Lower leg skin (tissue), 4 donors: ENCODE data around the gene DUSP9. TPM values are rescaled to one million over a fixed set of nuclear protein-coding genes. Genes with fewer than 3 reads are reported as not detected.

ENCODE experiments used
- DNase-seq, 2 donors: peaks; one replicate each; pipeline ENCODE4 v3.0.0-alpha.2; 2019; ENCODE audit warnings: low spot score in 2 of 2
- H3K4me3 ChIP-seq: fragments of 200-600 bp; sonication (generic); 2 replicates; pipeline ENCODE4 v1.5.1; 2017; ENCODE audit warnings: mild to moderate bottlenecking, low read depth; ENCODE audit not compliant: poor library complexity, severe bottlenecking
- POLR2A ChIP-seq, 2 donors: fragments of 450-650 bp; IDR thresholded peaks; one replicate each; pipeline ENCODE4 v1.6.1; 2016 to 2017; ENCODE audit warnings: antibody characterized with exemption in 2 of 2, mild to moderate bottlenecking in 1 of 2, moderate library complexity in 1 of 2
- WGBS, 2 donors: methylation state at CpG; one replicate each; pipeline ENCODE4 v1.1.5; 2018; 5-methylcytosine and 5-hydroxymethylcytosine counted together
- intact Hi-C: fragments of 100-400 bp; cut with DNase I; formaldehyde crosslinking; loops from one replicate; pipeline ENCODE4 v1.15.0; 2023; ENCODE audit warnings: low total_unique reads
- total RNA-seq, 4 donors: library from RNA; depleted of rRNA; stranded (reverse); fragments of >200 nt; gene quantifications; one replicate each; pipeline ENCODE4 v1.1.0, GENCODE V29; 2016
- TF ChIP-seq, protein P1 (sequence below), 3 donors: fragments of 450-650 bp; IDR thresholded peaks; one replicate each; pipeline ENCODE4 v1.5.1; 2016; ENCODE audit warnings: antibody characterized with exemption in 3 of 3, mild to moderate bottlenecking in 3 of 3, moderate library complexity in 2 of 3

DUSP9 gene
- total RNA-seq, 4 donors from 2014 or later: 0.13 to 0.20 TPM; not detected in 2

DNA sequence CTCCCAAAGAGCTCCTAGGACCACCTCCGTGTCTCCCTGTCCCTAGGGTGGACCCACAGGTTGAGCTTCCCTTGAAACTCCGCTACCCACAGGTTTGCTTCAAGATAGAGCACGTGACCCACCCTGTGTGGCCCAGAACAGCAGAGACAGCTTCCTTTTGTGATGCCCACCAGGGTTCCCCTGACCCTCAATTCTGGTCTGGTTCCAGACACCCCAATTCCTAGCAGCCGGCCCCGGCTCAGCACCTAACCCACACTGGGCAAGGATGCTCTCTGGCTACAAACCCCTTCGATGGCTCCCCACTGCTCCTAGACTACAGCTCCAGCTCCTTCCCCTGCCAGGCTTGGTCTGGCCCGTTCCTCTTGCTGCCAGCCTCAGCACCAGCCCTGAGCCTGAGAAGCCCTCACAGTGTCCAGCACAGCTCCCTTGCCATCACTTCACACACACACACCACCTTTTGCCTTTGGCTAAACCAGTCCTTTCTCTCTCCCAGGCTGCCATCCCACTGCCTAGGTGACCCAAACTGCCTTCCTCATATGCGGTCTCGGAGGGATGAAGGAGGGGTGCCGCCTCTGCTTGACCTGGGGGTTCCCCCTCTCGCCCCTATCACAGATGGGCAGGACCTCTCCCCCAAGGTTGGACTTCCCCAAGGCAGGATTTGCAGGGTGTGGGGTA is 20.4 kb downstream of the DUSP9 start:
- WGBS, 2 donors: 59 to 75% methylated on average over 11 of the region's 11 CpGs

DNA sequence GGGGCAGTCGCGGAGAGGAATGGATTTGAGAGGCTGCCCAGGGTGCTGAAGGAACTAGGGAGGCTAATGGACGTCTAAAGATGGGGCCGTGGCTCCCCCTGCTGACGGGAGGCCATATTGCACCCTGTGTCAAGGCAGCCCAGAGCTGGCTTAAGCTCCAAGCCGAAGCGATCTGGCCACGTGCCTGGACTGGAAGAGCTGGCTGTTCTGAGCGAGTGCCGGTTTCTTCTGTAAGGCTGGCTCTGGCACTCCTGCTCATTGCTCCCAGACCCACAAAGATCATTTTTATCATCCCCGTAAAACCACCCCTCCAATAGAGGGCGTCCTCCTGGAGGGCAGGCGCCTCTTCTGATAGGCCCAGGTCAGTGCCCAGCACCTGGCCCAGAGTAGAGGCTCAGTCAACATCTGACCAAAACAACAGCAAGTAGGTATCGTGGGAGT is 21.0 kb downstream of the DUSP9 start:
- DNase-seq: peak; percentile 64 to 96
- TF ChIP-seq, protein P1, sequence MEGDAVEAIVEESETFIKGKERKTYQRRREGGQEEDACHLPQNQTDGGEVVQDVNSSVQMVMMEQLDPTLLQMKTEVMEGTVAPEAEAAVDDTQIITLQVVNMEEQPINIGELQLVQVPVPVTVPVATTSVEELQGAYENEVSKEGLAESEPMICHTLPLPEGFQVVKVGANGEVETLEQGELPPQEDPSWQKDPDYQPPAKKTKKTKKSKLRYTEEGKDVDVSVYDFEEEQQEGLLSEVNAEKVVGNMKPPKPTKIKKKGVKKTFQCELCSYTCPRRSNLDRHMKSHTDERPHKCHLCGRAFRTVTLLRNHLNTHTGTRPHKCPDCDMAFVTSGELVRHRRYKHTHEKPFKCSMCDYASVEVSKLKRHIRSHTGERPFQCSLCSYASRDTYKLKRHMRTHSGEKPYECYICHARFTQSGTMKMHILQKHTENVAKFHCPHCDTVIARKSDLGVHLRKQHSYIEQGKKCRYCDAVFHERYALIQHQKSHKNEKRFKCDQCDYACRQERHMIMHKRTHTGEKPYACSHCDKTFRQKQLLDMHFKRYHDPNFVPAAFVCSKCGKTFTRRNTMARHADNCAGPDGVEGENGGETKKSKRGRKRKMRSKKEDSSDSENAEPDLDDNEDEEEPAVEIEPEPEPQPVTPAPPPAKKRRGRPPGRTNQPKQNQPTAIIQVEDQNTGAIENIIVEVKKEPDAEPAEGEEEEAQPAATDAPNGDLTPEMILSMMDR (IDR thresholded peaks at IDR 0.05): no peak
- TF ChIP-seq POLR2A (IDR thresholded peaks at IDR 0.05): no peak
- WGBS, 2 donors: 20 to 29% methylated on average over 11 to 14 of the region's 14 CpGs
- no peak overlapping the region for H3K4me3 ChIP-seq
- intact Hi-C loops: loop anchor here (10.0 kb wide), 1 partner anchor 113 kb away; no protein-coding TSS in a partner anchor

More for the DNA sequence above, 20.4 kb downstream of the DUSP9 start:
- DNase-seq: peak in 1 of 2 donors; percentile 70
- intact Hi-C loops: loop anchor here (10.0 kb wide), 1 partner anchor 113 kb away; no protein-coding TSS in a partner anchor
- TF ChIP-seq, protein P1 (IDR thresholded peaks at IDR 0.05): no peak
- no peak for TF ChIP-seq POLR2A (IDR thresholded peaks at IDR 0.05)
- no peak overlapping the region for H3K4me3 ChIP-seq

DNA sequence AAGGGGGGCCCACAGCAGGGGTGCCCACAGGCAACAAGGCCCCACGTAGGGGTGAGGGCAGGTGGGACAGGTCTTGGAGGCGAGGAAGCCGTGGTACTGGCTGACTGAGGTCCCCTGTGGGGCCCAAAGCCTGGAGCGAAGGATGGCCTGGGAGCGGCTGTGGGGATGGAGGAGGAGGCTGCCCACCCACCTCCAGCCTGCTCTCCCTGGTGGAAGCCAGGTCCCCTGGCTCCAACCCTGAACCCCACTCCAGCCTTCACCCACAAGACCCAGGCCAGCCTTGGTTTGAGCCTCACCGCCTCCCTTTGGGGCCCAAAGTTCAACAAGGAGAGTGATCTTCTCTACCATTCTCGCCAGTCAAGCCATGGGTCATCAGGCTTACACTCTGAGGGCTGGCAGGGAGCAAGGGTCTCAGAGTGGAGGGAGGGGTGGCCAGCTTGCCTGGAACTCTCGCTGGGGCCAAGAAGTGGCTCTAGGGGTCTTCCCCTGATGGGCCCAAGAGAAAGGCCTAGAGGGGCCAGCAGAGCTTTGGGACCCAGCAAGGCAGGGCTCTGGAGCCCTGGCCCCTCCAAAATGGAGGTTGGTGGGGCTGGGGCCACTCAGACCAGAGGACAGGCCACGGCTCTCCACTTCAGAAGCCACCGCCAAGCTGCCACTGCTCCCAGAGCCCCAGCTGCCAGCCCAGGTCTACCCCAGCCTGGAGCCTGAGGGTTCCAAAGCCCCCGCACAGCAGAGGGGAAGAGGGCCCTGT is 21.6 kb downstream of the DUSP9 start:
- no peak overlapping the region for H3K4me3 ChIP-seq
- whole genome bisulfite sequencing, 2 donors: 84 to 94% methylated on average over 6 to 11 of the region's 11 CpGs
- TF ChIP-seq POLR2A (IDR thresholded peaks at IDR 0.05): no peak
- TF ChIP-seq, protein P1 (IDR thresholded peaks at IDR 0.05): no peak
- DNase-seq: peak in 1 of 2 donors; percentile 79
- intact Hi-C loops: loop anchor here (10.0 kb wide), 1 partner anchor 114 kb away; no protein-coding TSS in a partner anchor

DNA sequence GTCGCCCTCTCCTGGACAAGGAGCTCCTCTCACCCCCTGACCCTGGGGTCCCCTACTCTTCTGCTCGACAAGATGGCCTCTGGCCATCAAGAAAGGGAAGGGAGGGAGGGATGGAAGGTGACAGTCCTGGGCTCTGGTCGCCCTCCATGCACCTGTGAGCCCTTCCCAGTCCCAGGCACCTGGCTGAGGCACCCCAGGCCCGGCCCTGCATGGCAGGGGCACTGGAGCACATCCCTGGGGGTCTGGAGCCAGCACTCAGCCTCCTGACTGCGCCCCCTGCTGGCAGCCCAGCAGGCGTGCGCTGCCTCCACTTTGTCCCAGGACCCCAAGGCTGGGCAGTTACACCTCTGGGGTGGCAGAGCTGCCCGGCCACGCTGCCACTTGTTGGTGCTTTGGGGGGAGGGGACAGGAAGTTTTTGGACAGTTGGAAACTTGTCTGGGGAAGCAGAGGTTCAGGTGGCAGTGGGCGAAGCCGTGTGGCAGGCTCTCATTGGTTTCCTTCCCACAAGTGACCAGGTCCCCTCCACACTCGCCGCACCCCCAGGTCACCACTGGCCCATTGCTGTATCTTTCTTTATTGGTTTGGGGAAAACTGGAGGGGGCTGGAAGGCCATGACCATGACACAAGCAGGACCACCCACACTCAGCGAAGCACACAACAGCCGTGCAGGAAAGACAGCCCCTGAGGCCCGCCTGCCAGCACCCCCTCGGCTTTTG is 22.3 kb downstream of the DUSP9 start:
- intact Hi-C loops: loop anchor here (10.0 kb wide), 1 partner anchor 115 kb away; no protein-coding TSS in a partner anchor
- no peak for TF ChIP-seq POLR2A (IDR thresholded peaks at IDR 0.05)
- 53 to 67% methylated on average over 9 to 17 of the region's 17 CpGs for WGBS, 2 donors
- no peak overlapping the region for H3K4me3 ChIP-seq
- peak in 1 of 2 donors; percentile 83 for DNase-seq

GRCh38 chrX:153669901-153670731 is 23.1 kb downstream of the DUSP9 start:
- TF ChIP-seq, protein P1 (IDR thresholded peaks at IDR 0.05): no peak
- TF ChIP-seq POLR2A (IDR thresholded peaks at IDR 0.05): no peak
- intact Hi-C loops: loop anchor here (10.0 kb wide), 1 partner anchor 115 kb away; no protein-coding TSS in a partner anchor
- peak in 1 of 2 donors; percentile 81 for DNase-seq
- no peak overlapping the region for H3K4me3 ChIP-seq
- 70 to 81% methylated on average over 7 to 21 of the region's 23 CpGs for WGBS, 2 donors
